ENCODE measurements around the gene BBS9. TPM values are rescaled to one million over a fixed set of nuclear protein-coding genes. Genes with fewer than 3 reads are reported as not detected.

Gene BBS9
- total and polyA plus RNA-seq, 9 of the 15 experiments (the other 6 are each of a cell fraction or from before 2014, with no cell fraction given), result 0.77 to 3.3 (median 2.4) TPM

- 14% methylated on average over 2 of the region's 2 CpGs for WGBS (ENCODE audit: insufficient coverage, low coverage, missing lambda C conversion rate)
- no peaks in the 10 kb centered on the region; the same call in 1 of the 2 replicates for H3K9me3 ChIP-seq (replicated peaks; ENCODE audit: control insufficient read depth, insufficient read depth, low read depth, low read length)
- no peak for ATAC-seq
- no peak overlapping the region for H3K4me3 ChIP-seq
- no peaks in the 10 kb centered on the region for H3K9me1 ChIP-seq (ENCODE audit: control insufficient read depth, insufficient read depth, low read length)
- H3K79me2 ChIP-seq (ENCODE audit: control insufficient read depth, insufficient read depth, low read length), result no peaks in the 10 kb centered on the region
- ChIA-PET POLR2A (interaction anchor here (0.6 to 1.0 kb wide), 2 partner anchors 10 to 126 kb away, joined by 3 read pairs; no protein-coding TSS in a partner anchor), CTCF (ENCODE audit: low intra/inter-chr PET ratio) (no interaction called here)
- H3K36me3 ChIP-seq (ENCODE audit: control insufficient read depth, insufficient read depth, low read length), result no peaks in the 10 kb centered on the region
- in situ Hi-C loops (cut with MboI) (loop anchor here (10.0 kb wide), 1 partner anchor 741 kb away; no protein-coding TSS in a partner anchor), intact Hi-C loops (cut with micrococcal nuclease) (loop anchor here (10.0 kb wide), 3 partner anchors 419 to 711 kb away; no protein-coding TSS in a partner anchor)
- H4K20me1 ChIP-seq (replicated peaks; ENCODE audit: control insufficient read depth, insufficient read depth, low read length), result no peaks in the 10 kb centered on the region
- H3K4me1 ChIP-seq (replicated peaks in 1 of 2; ENCODE audit: control insufficient read depth in 2 of 2, insufficient read depth in 2 of 2, low read length in 2 of 2), result no peaks in the 10 kb centered on the region
- DNase-seq (ENCODE audit: extremely low read depth in 1 of 4, low spot score in 3 of 4), result no peak
- no TSS peak for BruUV-seq (replicated peaks)
- H3K27ac ChIP-seq (ENCODE audit: extremely low read depth, low read depth, low read length), result no peak overlapping the region
- no peak overlapping the region for H3K4me2 ChIP-seq (ENCODE audit: insufficient read depth, low read length)
- no peak for FAIRE-seq
- H3K9ac ChIP-seq (ENCODE audit: insufficient read depth in 1 of 2, low read depth in 2 of 2, low read length in 2 of 2), result no peak overlapping the region
- no peak overlapping the region for H2AFZ ChIP-seq (ENCODE audit: low read depth, low read length)
- no peaks in the 10 kb centered on the region for H3K27me3 ChIP-seq (ENCODE audit: control insufficient read depth in 2 of 2, insufficient read depth in 2 of 2, low read length in 2 of 2)
- TF ChIP-seq RNF2 (IDR thresholded peaks at IDR 0.05) (no peak), CUX1 (CRISPR knock-in tag; IDR thresholded peaks at IDR 0.05) (no peak), PRDM10 (IDR thresholded peaks at IDR 0.05; ENCODE audit: partially characterized antibody) (no peak), BHLHE40 (IDR thresholded peaks at IDR 0.05; ENCODE audit: low read length) (no peak), PRPF4 (IDR thresholded peaks at IDR 0.05; ENCODE audit: insufficient read depth, low read depth, low read length, poor library complexity, severe bottlenecking) (no peak)
These were observed 54.1 kb downstream of the BBS9 start for GRCh38 chr7:33183504-33183903.

Data from K562 (cell line).